Endothelial cell of hepatic sinusoid (primary cell): ENCODE measurements around the gene MCEE.
"Not testable (repeated sequence)": the region's sequence is repeated elsewhere in the genome, so short reads cannot be mapped to it uniquely, and the experiment has no call there.

Experiments used
- in situ Hi-C: cut with HindIII; loops from 2 replicates; pipeline ENCODE4 v1.10.0; 2017; ENCODE audit warnings: low sequenced_read_pairs

MCEE gene

DNA sequence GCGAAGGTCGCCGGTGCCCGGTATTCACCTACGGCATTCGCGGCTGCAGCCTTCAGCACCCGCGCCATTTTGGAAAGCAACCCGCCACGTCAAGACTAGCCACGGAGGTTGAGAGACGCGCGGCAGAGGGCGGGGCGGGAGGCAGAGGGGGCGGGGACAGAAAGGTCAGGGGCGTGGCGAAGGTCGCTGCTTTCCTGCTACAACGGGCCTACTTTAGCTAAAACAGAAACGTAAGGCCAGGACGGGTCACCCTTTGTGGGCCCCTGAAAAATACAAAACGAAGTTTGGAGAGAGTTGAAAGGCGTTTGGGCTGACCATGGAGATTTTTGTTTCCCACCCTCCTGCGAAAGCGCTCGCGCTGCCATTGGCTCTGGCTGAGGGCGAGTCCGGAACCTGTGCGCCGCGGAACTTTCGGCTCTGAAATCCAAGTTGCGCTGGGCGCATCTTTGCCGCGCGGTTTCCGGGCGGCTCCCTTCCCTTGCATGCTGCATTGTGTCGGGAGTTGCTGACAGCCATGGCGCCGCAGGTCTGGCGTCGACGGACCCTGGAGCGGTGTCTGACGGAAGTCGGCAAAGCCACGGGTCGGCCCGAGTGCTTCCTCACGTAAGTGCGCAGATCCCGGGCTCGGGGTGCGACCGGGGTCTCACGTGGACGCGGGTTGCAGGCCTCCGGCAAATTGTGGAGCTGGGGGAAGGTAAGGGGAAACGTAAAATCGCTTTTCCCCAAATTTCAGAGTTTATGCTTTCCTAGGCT lies at the start of gene MCEE, which contains the start of gene MPHOSPH10:
MCEE (minus strand) TSS at position 78 of the 753 bp plus-strand sequence; CDS start at position 68, 10 bp downstream.
MPHOSPH10 (plus strand) TSS at position 483 of the 753 bp plus-strand sequence; CDS start at position 515, 32 bp downstream.
- in situ Hi-C loops: no loop called here

DNA sequence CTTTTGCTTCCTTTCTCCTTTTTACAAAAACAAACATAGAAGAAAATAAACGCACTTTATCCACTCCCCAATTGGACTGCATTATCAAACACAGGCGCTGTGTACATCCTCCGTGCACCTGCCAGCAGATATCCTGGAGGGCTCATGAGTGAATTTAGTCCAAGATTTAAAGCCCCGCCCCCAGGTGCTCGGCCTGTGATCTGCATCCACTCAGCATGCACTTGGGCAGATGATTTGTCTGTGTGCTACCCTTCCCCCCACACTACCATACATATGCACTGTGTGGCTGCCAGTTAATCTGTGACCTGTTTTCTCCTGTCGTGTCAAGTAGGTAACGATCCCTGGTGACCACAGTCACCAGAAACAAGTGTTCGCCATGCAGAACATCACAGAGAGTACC lies 48.8 kb upstream of the MCEE start:
- in situ Hi-C loops: not testable (repeated sequence)

DNA sequence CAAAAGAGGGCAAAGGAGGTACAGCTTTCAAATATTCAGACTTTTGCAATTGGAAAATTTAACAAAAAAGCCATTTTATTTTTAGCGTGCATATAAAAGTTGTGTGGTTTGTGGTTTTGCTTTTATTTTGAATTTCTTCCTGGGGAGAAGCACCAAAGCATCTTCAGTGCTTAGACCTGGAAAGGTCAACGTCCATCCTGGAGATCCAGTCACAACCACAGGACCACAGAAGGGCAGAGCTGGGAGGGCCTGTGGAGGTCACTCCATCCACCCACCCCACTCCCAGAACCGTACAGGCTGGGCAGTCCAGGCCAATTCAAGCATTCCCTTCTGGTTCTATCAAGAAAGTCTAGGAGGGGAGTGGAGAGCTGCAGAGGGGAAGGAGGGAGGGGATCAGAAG lies 44.2 kb upstream of the MCEE start:
- in situ Hi-C loops: no loop called here

DNA sequence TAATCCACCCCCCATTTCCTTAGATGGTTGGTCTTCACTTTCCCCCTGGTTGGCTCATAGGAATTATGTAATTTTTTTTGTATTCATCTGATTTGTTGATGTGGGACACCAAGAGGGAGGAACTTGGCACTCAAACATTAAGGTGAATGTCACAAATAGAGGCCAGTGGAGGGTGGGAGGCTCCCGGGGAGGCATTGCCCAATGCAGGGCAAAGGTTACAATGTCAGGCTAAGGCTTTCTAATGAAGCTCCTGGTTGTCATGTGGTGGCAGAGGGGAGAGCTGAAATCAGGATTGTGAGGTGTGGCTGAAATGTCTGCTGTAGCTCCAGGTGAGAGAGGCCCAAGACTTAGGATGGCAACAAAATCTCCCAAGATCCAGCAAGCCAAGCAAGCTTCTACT lies 43.1 kb upstream of the MCEE start:
- in situ Hi-C loops: no loop called here

DNA sequence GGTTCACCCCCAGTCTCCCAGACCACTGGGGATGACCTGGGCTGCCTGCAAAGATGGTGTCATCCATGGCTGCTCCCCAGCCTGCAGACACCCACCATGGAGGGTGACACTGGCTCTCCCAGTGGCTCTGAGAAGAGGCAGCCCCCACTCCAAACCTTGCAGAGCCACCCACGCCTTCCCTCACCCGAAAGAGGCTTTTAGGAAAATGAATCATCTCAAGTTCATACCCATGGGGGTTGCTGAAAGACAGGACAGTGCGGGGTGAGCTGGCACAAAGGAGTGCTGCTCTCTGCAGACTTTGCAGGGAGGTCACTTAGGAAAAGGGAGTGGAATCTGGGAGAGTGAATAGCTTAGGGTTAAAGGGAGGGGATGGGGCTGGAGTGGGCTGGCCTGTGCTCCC lies 36.8 kb upstream of the MCEE start:
- in situ Hi-C loops: no loop called here

DNA sequence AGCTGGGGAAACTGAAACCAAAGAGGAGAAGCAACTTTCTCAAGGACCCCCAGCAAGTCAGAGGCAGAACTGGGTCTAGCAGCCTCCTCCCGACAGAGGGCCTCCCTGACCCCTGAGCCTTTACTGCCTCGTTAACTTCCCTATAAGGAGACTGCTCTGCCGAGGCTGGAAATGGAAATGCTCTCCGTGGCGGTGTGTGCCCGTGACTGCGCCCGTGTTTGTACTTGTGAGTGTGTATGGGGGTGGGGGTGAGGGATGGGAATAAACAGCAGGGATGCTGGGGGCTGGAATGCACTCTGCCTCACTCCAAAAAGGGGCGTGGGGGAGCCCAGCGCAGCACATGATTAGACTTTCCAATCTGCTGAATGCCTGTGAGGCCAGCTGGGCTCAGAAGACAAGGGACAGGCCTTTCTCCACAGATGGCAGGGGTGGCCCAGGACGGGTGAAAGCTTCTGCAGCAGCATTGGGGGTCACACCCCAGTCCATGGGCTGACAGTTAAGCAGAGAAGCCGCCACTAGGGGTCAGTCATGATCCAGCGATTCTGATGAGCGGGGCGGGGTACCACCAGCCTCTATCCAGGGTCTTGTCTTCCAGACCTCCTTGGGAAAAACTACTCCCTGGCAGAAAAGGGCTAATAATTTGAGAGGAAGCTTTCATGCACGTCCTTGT lies 27.2 kb upstream of the MCEE start:
- in situ Hi-C loops: no loop called here

DNA sequence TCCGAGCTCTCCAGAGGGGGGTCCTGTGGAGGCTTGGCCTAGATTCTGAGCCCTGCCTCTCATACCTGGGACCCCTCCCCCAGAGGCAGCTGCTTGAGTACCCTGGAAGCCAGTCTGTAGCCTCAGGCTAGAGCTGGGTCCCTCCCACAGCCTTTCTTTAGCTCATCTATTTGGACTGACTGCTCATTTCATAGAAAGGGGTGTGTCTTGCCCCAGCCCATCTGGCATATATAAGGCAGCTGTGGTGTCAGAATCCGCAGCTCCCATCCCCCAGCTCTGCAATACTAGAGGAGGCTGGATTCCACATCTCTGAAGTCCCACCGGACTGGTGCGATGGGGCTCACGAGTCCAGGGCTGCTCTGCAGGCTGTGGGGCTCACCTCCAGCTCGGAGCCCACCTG lies 26.5 kb upstream of the MCEE start:
- in situ Hi-C loops: no loop called here

DNA sequence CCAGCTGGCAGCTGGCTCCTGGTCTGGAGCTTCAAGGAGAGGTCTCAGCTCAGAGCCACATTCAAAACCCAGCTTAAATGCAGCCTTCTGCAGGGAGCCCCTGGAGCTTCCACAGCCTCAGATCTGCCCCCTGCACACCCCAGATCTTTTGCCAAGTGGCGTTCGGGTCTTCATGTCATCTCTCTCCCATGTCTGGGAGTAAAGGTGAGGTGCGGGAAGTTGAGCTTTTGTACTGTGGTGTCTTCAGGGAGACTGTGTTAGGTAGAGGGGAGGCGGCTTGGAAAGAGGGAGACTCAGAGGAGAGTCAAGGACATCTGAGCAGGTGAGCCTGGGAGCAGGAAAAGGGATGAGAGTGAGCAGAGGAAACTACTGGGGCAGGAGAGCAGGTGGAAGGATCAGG lies 25.8 kb upstream of the MCEE start:
- in situ Hi-C loops: no loop called here

DNA sequence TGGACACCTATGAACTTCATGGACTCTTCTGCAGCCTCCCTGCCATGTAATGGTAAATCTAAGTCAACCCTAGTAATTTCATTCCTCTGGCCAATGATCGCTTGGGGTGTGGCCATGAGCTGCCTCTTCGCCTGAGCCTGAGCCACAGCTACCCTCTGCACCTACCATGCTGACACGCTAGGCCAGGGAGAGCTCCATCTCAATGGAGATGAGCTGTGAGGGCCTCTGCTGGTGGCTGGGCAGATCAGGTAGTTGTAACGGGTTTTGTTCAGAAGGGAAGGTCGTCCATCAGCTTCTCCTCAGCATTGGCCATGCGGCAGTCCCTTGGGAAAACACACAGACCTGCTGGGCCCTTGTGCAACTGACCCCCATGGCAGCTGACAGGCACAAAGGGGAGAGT lies 24.8 kb upstream of the MCEE start:
- in situ Hi-C loops: no loop called here

DNA sequence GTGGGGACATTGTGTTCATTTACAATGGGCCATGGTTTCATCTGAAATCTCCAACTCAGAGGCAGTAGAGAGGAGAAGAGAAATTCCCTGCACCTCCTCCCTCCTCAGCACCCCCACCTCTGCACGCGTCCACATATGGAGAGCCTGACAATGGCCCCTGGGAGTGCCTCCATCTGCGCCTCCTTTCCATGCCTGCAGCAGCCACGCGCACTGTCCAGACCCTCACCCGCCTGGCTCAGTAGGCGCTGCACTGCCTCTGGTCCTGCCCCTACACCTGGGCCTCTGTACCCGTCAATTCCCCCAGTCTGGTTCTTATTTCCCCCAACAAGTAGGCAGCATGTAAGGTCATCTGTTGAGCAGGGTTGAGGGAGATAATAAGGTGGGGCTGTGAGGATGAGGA lies 24.2 kb upstream of the MCEE start:
- in situ Hi-C loops: no loop called here

DNA sequence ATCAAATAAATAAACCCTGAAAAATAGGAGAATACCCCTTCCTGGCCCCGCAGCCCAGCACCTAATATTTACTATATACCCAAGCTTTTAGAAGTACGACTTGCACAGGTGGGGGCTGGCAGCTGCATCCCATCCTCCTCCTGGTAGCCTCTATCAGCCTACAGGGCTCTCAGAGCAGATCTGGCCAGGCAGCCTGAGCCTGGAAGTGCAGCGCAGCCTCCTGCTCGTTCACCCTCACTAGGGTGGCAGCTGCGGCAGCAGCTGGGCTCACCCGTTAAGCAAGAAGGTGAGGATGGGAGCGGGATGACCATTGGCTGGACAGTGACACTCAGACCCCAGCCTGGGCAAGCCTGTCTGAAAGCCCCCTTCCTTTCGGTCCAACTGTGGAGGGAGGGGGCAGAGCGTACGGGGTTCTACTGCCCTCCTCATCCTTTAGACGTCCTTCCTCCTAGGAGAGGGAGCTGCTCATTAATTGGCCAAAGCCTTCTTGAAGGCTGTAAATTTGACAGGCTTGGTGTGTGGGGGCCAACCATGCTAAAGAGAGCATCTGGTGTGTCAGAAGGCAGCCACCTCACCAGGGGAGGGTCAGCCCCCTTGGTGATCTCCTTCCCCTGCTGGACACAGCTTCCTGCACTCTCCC lies 23.7 kb upstream of the MCEE start:
- in situ Hi-C loops: no loop called here

DNA sequence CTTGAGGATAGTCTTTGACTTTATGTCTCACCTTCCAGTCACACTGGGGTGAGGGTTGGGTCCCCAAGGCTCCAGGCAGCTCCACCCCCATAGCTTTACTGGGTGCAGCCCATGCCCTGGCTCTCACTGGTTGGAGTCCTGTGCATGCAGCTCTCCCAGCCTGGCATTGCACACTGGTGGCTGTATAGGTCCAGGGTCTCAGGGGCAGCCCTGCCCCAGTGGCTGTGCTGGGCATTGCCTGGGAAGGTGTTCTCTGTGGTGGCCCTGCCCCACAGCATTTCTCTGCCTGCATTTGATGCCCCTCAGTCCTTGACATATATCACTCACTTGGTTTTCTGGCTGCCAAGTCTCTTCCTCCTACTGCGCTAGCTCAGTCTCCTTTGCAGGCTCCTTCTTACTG lies 21.6 kb upstream of the MCEE start:
- in situ Hi-C loops: no loop called here

DNA sequence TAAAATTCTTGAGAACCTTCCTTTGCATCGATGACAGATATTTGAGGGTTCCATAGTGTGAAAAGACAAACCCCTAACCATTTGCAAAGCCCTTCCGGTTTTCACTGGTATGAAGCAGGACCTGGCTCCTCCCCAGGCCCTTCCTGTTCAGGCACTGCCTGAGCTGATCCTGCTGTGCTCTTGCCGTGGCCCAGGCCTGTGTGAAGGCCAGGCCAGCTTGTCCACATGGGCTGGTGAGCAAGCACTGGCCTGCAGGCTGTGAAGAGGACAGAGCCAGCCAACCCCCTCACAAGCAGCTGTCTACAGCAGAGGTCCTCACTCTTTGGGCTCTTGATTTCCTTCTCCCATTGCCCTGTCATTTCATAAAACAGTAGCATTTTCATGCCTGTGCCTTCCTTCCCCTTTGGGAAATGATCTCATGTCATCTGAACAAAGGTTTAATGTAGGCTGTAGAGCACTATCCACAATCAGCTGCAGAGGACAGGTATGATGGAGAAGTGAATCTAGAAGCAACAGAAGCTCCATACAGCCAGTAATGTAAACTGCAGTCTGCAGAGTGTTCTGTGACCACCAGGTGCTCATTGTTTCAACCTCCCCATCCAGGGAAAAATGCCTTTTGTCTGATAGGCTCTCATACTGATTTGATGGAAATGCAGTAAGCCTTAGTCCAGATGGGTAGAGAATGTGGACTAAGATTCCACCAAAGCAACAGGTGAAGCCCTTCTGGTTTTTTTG lies 20.2 kb upstream of the MCEE start:
- in situ Hi-C loops: no loop called here

DNA sequence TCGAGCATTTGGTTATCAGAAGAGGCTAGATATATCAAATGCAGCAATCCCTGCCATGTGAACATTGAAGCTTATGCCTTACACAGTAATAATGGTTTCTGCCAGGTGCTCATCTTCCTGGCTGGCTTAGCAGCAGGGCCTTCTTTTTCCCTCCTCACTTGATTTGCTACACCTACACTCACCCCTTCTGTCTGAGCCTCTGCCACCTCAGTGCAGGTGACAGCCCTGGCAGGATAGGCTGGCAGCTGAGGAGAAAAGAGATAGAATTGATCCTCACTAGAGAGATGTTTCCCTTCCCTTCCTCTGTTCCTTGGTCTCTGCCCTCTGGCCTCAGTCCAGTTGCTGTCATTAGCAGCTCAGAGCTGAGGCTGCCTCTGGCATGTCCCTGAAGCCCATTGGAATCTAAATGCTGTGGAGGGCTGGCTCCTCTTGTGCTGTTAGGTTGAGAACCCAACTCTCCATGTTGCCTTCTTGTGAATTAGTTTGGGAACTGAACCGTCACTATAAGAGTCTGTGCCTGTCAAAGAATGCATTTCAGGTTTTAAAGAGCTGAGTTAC lies 18.6 kb upstream of the MCEE start:
- in situ Hi-C loops: no loop called here

DNA sequence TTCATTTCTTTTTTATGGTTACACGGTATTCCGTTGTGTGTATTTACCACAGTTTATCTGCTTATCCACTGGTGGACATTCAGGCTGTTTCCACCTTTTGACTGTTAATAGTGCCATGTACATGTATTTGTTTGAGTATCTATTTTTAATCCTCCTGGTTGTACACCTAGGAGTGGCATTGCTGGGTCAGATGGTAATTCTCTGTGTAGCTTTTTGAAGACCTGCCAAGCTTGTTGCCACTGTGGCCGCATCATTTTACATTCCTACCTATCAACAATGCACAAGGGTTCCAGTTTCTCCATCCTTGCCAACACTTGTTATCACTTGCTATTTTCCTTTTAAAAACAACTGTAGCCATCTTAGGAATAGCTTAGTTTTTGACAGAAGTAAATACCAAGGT lies 13.8 kb upstream of the MCEE start:
- in situ Hi-C loops: no loop called here

DNA sequence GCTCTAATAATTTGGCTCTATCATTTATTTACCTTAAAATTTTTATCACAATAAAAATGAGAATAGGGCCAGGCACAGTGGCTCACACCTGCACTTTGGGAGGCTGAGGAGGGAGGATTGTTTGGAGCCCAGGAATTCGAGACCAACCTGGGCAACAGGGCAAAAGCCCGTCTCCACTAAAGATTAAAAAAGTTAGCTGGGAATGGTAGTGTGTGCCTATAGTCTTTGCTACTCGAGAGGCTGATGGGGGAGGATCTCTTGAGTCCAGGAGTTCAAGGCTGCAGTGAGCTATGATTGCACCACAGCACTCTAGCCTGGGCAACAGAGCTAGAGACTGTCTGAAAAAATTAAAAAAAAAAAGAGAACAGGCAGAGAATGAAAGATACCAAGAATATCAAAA lies 6.1 kb upstream of the MCEE start:
- in situ Hi-C loops: no loop called here

DNA sequence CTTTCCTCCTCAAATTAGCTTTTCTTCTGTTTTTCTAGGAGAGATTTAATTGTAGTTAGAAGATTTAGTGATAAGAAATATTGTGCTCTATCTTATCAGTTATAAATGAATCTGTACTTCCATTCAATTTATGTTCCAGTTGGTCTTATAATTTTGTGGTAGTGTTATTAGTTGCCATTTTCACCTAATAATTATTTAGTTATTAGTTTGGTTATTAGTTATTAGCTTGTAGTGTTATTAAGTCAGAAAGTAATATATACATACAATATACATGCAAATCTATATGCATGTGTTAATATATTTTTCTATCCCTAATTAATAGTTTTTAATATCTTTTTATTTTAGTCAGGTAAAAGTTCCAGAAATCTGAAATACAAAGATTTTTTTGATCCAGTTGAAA lies 3.6 kb upstream of the MCEE start:
- in situ Hi-C loops: no loop called here

DNA sequence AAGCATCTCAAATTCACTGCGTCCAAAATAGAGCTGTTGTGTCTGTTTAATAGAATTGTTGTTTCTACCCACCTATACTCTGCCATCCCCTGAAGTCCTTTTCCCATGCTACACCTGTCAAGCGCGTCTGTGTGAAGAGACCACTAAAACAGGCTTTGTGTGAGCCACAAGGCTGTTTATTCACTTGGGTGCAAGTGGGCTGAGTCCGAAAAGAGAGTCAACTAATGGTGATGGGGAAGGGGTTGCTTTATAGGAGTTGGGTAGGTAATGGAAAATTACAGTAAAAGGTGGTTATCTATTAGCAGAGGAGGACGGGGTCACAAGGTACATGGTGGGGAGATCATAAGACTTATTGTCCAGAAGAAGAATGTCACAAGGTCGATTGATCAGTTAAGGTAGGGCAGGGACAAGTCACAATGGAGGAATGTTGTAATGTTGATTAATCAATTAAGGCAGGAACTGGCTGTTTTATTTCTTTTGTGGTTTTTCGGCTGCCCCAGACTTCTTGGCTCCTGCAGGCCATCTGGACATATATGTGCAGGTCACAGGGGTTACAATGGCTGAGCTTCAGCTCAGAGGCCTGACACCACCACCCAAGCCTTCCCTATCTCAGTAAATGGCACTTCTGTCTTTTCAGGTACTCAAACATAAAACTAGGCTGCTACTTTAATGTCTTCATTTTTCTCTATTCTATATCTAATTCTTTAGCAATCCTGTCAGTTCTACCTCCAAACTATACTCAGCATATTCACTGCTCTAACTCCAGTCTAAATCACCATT lies 1.5 kb upstream of the MCEE start:
- in situ Hi-C loops: not testable (repeated sequence)

DNA sequence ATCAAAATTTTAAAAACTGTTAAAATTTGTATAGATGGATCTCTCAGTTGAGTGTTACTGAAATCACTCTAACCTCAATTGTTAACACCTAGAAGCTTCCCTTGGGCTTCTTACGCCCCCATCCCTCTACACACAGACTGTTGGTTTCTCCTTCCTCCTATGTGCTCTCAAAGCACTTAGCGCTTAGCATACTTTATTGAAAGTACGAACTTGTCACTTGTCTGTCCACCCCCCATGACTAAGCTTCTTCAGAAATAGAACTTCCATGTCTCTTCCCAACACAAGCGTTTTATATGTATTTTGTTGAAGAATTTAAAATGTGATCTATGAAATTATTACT lies 846 bp upstream of the MCEE start:
- in situ Hi-C loops: no loop called here

DNA sequence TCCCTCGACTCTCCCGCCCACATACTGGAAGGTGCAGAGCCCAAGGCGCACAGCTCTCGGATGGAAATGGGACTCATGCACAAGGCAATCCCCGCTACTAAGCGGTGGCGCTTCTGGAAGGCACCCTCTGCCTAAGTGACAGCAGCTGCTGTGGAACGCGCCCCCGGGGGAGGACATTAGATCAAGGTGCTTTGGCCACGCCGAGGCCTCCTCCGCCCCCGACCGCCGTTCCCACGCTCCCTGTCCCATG lies 202 bp downstream of the MCEE start:
- in situ Hi-C loops: no loop called here
